Mucosa of descending colon (tissue), 3 donors: ENCODE results near the gene RMRP. TPM values are rescaled to one million over a fixed set of nuclear protein-coding genes. Genes with fewer than 3 reads are reported as not detected.
A peak's percentile ranks its signal among the peaks of the same experiment; 100 is the strongest.

Experiments
- ATAC-seq: fragments of 200-7000 bp; cut with Tn5 transposase; one replicate; pipeline ENCODE4 v1.9.1; 2020; ENCODE audit warnings: mild to moderate bottlenecking, moderate library complexity
- DNase-seq, 3 donors: peaks; one replicate each; pipeline ENCODE4 v3.0.0-alpha.2; 2020
- H3K36me3 ChIP-seq: fragments of 200-600 bp; one replicate; pipeline ENCODE4 v1.8.0; 2021; ENCODE audit warnings: low read depth, mild to moderate bottlenecking
- H3K4me1 ChIP-seq: fragments of 200-600 bp; one replicate; pipeline ENCODE4 v1.8.0; 2021; ENCODE audit warnings: low read depth, mild to moderate bottlenecking
- H3K4me3 ChIP-seq: fragments of 200-600 bp; one replicate; pipeline ENCODE4 v1.8.0; 2021; ENCODE audit warnings: mild to moderate bottlenecking
- H3K9me3 ChIP-seq: fragments of 200-600 bp; one replicate; pipeline ENCODE4 v1.8.0; 2021; ENCODE audit warnings: mild to moderate bottlenecking
- CTCF ChIP-seq: fragments of 200-600 bp; IDR thresholded peaks from one replicate; pipeline ENCODE4 v1.8.0; 2022; ENCODE audit warnings: antibody characterized with exemption, mild to moderate bottlenecking
- intact Hi-C, 2 donors: fragments of 100-400 bp; cut with DNase I in 1 of 2; cut with micrococcal nuclease in 1 of 2; formaldehyde crosslinking; loops; one replicate each; pipeline versions ENCODE4 v1.11.0 to v1.11.1; 2022; cut with DNase I, micrococcal nuclease
- total RNA-seq, 3 donors: library from RNA; stranded (reverse); fragmentation: NEBNext Ultra II Directional in 2 of 3; extraction: Animal tissue kit (Norgen Biotek cat#: 25700) in 2 of 3; gene quantifications; one replicate each; pipeline versions ENCODE4 v1.2.1 to v1.2.4, GENCODE V29; 2021 to 2023
- donor health status: DM: no; HTN: no; CAD: no; lungs with moderate emphysema.
- donor health status: DM: no; HTN: no; CAD: no.
- donor health status: DM: no; HTN: yes; CAD: no.

The RMRP gene
- total RNA-seq, 3 donors from 2014 or later = 9,213 to 30,268 (median 19,463) TPM

GRCh38 chr9:35675732-35676392, 18.0 kb upstream of the RMRP start:
- ATAC-seq = peak; percentile 69
- H3K9me3 ChIP-seq = no peaks in the 10 kb centered on the region
- TF ChIP-seq CTCF = no peak
- H3K36me3 ChIP-seq = no peaks in the 10 kb centered on the region
- H3K4me3 ChIP-seq = no peak overlapping the region
- intact Hi-C loops = no loop called here
- peaks cover 16% of the 10 kb centered on the region for H3K4me1 ChIP-seq
- DNase-seq = peak; percentile 49 to 75 (median 65)

- peak in 1 of 3 donors; percentile 36 for DNase-seq
- ATAC-seq = peak; percentile 35
- Histone ChIP-seq H3K4me1 (peaks cover 16% of the 10 kb centered on the region), H3K4me3 (no peak overlapping the region), H3K9me3 (no peaks in the 10 kb centered on the region), H3K36me3 (no peaks in the 10 kb centered on the region)
- intact Hi-C loops = no loop called here
- no peak for TF ChIP-seq CTCF
These were observed 17.4 kb upstream of the RMRP start for GRCh38 chr9:35675204-35675603.

- DNase-seq = no peak
- no peak for ATAC-seq
- TF ChIP-seq CTCF = no peak
- intact Hi-C loops = no loop called here
- Histone ChIP-seq H3K9me3 (no peaks in the 10 kb centered on the region), H3K36me3 (no peaks in the 10 kb centered on the region), H3K4me1 (peaks cover 20% of the 10 kb centered on the region), H3K4me3 (no peak overlapping the region)
These were observed 16.2 kb upstream of the RMRP start for GRCh38 chr9:35674025-35674361.

- H3K4me1 ChIP-seq = peaks cover 22% of the 10 kb centered on the region
- no peaks in the 10 kb centered on the region for H3K36me3 ChIP-seq
- DNase-seq (peak in 2 of 3 donors; percentile 51 to 62), ATAC-seq (peak; percentile 55)
- no peak for TF ChIP-seq CTCF
- H3K9me3 ChIP-seq = no peaks in the 10 kb centered on the region
- no peak within 1 kb of the TSS for H3K4me3 ChIP-seq
- intact Hi-C loops = no loop called here
These were observed 15.6 kb upstream of the RMRP start, which contains the start of gene CA9 for GRCh38 chr9:35673132-35674024. CA9 (plus strand) TSS chr9:35673928; CDS start chr9:35673960, 32 bp downstream.

- no peaks in the 10 kb centered on the region for H3K9me3 ChIP-seq
- intact Hi-C loops = no loop called here
- ATAC-seq (peak; percentile 82), DNase-seq (peak; percentile 28 to 95 (median 80))
- H3K36me3 ChIP-seq = no peaks in the 10 kb centered on the region
- H3K4me1 ChIP-seq = peaks cover 19% of the 10 kb centered on the region
- no peak for TF ChIP-seq CTCF
- H3K4me3 ChIP-seq = no peak overlapping the region
These were observed 11.7 kb upstream of the RMRP start for GRCh38 chr9:35669331-35670145.
